ENCODE data around the gene TMBIM6. TPM values are rescaled to one million over a fixed set of nuclear protein-coding genes. Genes with fewer than 3 reads are reported as not detected.

TMBIM6 gene
- total and polyA plus RNA-seq, 9 of the 15 experiments (the other 6 are each of a cell fraction or from before 2014, with no cell fraction given), result 147 to 1,288 (median 352) TPM

GRCh38 chr12:49797449-49797776, 56.1 kb downstream of the TMBIM6 start:
- no peak overlapping the region for H3K4me3 ChIP-seq
- ChIA-PET POLR2A (interaction anchor here (0.6 to 1.1 kb wide), 3 partner anchors 11 to 19 kb away, joined by 3 to 4 read pairs (median 3); no protein-coding TSS in a partner anchor), CTCF (ENCODE audit: low intra/inter-chr PET ratio) (no interaction called here)
- ATAC-seq (no peak), DNase-seq (ENCODE audit: extremely low read depth in 1 of 4, low spot score in 3 of 4) (no peak), FAIRE-seq (no peak)
- intact Hi-C loops (cut with micrococcal nuclease) (no loop called here), in situ Hi-C loops (cut with MboI) (no loop called here)
- no peaks in the 10 kb centered on the region for H3K9me1 ChIP-seq (ENCODE audit: control insufficient read depth, insufficient read depth, low read length)
- H3K4me2 ChIP-seq (ENCODE audit: insufficient read depth, low read length), result no peak overlapping the region
- no TSS peak for BruUV-seq (replicated peaks)
- H3K36me3 ChIP-seq (ENCODE audit: control insufficient read depth, insufficient read depth, low read length), result peaks cover 23% of the 10 kb centered on the region; the same call in 1 of the 3 replicates
- no peaks in the 10 kb centered on the region for H3K27me3 ChIP-seq (ENCODE audit: control insufficient read depth in 2 of 2, insufficient read depth in 2 of 2, low read length in 2 of 2)
- no peak overlapping the region for H3K27ac ChIP-seq (ENCODE audit: extremely low read depth, low read depth, low read length)
- no peak overlapping the region for H2AFZ ChIP-seq (ENCODE audit: low read depth, low read length)
- WGBS (ENCODE audit: insufficient coverage, low coverage, missing lambda C conversion rate), result 75% methylated on average over 2 of the region's 2 CpGs
- H4K20me1 ChIP-seq (replicated peaks; ENCODE audit: control insufficient read depth, insufficient read depth, low read length), result 0 out of 2 replicates have a peak, but pooled peaks cover under 1% of the 10 kb centered on the region
- H3K9ac ChIP-seq (ENCODE audit: insufficient read depth in 1 of 2, low read depth in 2 of 2, low read length in 2 of 2), result no peak overlapping the region
- H3K79me2 ChIP-seq (ENCODE audit: control insufficient read depth, insufficient read depth, low read length), result no peaks in the 10 kb centered on the region
- peaks cover 0 to 21% of the 10 kb centered on the region in 2 experiments; a peak in 2 of 5 replicates for H3K4me1 ChIP-seq (replicated peaks in 1 of 2; ENCODE audit: control insufficient read depth in 2 of 2, insufficient read depth in 2 of 2, low read length in 2 of 2)
- H3K9me3 ChIP-seq (replicated peaks; ENCODE audit: control insufficient read depth, insufficient read depth, low read depth, low read length), result no peaks in the 10 kb centered on the region
- no peak for TF ChIP-seq TSHZ1 (CRISPR knock-in tag; IDR thresholded peaks at IDR 0.05)
- TF ChIP-seq, protein P1, sequence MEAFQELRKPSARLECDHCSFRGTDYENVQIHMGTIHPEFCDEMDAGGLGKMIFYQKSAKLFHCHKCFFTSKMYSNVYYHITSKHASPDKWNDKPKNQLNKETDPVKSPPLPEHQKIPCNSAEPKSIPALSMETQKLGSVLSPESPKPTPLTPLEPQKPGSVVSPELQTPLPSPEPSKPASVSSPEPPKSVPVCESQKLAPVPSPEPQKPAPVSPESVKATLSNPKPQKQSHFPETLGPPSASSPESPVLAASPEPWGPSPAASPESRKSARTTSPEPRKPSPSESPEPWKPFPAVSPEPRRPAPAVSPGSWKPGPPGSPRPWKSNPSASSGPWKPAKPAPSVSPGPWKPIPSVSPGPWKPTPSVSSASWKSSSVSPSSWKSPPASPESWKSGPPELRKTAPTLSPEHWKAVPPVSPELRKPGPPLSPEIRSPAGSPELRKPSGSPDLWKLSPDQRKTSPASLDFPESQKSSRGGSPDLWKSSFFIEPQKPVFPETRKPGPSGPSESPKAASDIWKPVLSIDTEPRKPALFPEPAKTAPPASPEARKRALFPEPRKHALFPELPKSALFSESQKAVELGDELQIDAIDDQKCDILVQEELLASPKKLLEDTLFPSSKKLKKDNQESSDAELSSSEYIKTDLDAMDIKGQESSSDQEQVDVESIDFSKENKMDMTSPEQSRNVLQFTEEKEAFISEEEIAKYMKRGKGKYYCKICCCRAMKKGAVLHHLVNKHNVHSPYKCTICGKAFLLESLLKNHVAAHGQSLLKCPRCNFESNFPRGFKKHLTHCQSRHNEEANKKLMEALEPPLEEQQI (IDR thresholded peaks at IDR 0.05), result no peak
- no peak for TF ChIP-seq CC2D1A (IDR thresholded peaks at IDR 0.05)
- TF ChIP-seq DDX20 (tag; IDR thresholded peaks at IDR 0.05; ENCODE audit: low read depth), result no peak
- TF ChIP-seq NEUROD1 (IDR thresholded peaks at IDR 0.05; ENCODE audit: borderline replicate concordance, low read depth, low read length, partially characterized antibody), result no peak
- no peak for TF ChIP-seq L3MBTL2 (IDR thresholded peaks at IDR 0.05)
- TF ChIP-seq ZNF121 (CRISPR knock-in tag; conservative IDR thresholded peaks at IDR 0.05), result no peak
- no peak for TF ChIP-seq ZNF696 (CRISPR knock-in tag; conservative IDR thresholded peaks at IDR 0.05)
- no peak for TF ChIP-seq ZBTB34 (CRISPR knock-in tag; IDR thresholded peaks at IDR 0.05)
- no peak for TF ChIP-seq SP2 (IDR thresholded peaks at IDR 0.05; ENCODE audit: extremely low read depth, low read depth, low read length, poor library complexity, severe bottlenecking)
- TF ChIP-seq ZNF561 (CRISPR knock-in tag; conservative IDR thresholded peaks at IDR 0.05), result no peak
- no peak for TF ChIP-seq CTBP1 (IDR thresholded peaks at IDR 0.05; ENCODE audit: borderline replicate concordance)
- TF ChIP-seq, protein P2, sequence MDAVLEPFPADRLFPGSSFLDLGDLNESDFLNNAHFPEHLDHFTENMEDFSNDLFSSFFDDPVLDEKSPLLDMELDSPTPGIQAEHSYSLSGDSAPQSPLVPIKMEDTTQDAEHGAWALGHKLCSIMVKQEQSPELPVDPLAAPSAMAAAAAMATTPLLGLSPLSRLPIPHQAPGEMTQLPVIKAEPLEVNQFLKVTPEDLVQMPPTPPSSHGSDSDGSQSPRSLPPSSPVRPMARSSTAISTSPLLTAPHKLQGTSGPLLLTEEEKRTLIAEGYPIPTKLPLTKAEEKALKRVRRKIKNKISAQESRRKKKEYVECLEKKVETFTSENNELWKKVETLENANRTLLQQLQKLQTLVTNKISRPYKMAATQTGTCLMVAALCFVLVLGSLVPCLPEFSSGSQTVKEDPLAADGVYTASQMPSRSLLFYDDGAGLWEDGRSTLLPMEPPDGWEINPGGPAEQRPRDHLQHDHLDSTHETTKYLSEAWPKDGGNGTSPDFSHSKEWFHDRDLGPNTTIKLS (IDR thresholded peaks at IDR 0.05; ENCODE audit: borderline replicate concordance, low read depth), result no peak
- no peak for TF ChIP-seq HEY1 (CRISPR knock-in tag; IDR thresholded peaks at IDR 0.05; ENCODE audit: borderline replicate concordance)
- no peak for TF ChIP-seq GTF2F1 (IDR thresholded peaks at IDR 0.05; ENCODE audit: low read depth, low read length)

Data from K562 (cell line).